Left hindlimb (tissue), 1 donor: Measurements from ENCODE around the gene CASP9.

Experiments used
- DNase-seq: peaks from one replicate; pipeline ENCODE4 v3.0.0-alpha.2; 2018

CASP9 gene

GRCh38 chr1:15524021-15524282 is at the start of gene CASP9:
CASP9 (minus strand) TSS chr1:15524215; CDS start chr1:15524200, 15 bp downstream.
- no peak for DNase-seq

DNA sequence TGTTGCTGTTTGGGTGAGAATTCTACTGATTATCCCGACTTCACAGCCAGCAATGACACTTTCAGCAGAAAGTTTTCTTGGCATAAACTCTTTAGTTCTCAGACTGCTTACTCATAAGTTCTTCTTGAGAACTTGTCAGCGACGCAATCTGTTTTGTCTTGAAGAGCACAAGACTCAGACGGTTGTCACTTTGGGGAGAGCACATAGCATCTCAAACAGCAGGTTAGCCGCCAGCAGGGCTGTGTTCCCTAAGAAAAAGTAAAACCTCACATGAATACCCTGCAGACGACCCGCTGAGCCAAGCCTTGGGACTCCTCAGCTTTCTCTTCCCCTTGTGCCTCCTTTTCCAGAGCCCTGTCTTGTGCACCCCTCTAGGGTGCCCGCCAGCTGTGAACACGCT is 49.5 kb upstream of the CASP9 start:
- DNase-seq: no peak

DNA sequence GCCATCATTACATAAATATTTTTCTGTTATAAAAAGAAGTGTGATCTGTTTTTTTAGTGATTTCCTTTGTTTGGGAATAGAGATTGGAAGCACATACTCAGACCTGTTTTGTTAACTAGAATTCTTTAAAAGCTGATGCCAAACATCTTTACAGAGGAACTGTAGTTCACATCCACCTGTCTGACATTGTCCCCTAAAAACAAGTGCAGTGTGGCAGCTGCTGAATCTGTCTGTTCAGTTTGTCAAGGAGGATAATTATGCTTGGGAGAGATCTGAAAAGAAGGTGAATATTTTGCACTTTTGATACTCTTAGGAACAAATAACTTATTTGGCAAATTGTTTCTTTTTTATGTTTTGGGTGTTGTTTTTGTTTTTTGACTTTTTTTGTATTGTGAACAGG is 47.3 kb upstream of the CASP9 start:
- DNase-seq: no peak

DNA sequence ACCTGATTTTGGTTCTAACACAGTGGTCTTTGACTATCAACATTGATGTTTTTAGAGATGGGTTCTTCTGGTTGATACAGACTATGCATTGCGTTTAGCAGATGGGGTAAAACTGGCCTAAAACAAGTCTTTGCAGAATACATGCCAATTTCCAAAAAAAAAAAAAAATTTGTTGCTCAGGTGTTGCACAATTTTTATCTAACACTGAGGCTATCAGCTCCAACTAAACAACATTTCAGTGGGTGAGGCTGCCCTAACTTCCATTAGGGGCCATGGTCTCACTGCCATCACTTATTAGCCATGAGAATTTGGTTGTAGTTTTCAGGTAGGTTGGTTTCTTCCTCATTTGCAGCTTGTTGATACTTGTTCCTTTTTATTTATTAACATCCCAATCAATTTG is 46.8 kb upstream of the CASP9 start:
- DNase-seq: no peak

GRCh38 chr1:15568387-15569073 is 44.5 kb upstream of the CASP9 start:
- no peak for DNase-seq

GRCh38 chr1:15559189-15559810 is 35.3 kb upstream of the CASP9 start:
- no peak for DNase-seq

- no peak for DNase-seq
Observed at GRCh38 chr1:15558516-15558915, 34.5 kb upstream of the CASP9 start.

GRCh38 chr1:15557594-15557993 is 33.6 kb upstream of the CASP9 start:
- DNase-seq: no peak

GRCh38 chr1:15557008-15557407 is 33.0 kb upstream of the CASP9 start:
- no peak for DNase-seq

- DNase-seq: no peak
Observed at GRCh38 chr1:15550573-15550972, 26.6 kb upstream of the CASP9 start.

GRCh38 chr1:15546641-15547040 is 22.6 kb upstream of the CASP9 start:
- DNase-seq: no peak

- DNase-seq: no peak
Observed at GRCh38 chr1:15543589-15544568, 19.9 kb upstream of the CASP9 start.

GRCh38 chr1:15543251-15543588 is 19.2 kb upstream of the CASP9 start:
- no peak for DNase-seq

GRCh38 chr1:15542388-15543250 is 18.6 kb upstream of the CASP9 start:
- DNase-seq: no peak

DNA sequence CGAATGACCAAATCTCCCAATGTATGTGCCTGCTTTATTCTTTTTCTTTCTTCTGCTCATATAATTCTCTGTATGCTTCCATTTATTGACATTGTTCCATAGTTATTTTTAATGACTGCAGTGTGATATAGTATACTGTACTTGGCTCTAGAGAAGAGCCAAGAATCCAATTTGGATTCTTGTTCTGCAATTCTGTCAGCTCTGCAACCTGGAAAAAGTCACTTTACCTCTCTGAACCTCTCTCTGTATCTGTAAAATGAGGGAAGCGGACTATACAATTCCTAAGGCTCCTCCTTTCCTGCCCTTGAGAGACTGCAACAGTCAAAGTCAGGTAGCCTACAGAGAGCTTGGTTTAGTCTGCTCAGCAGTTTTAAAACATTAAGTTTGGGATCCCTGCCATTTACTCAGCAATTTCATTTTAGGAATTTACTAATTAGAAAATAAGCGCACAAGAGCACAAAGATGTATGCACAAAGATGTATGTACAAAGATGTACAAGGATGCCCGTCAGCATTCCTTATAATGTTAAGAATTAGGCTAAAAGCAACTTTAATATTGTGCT is 17.3 kb upstream of the CASP9 start:
- DNase-seq: no peak

DNA sequence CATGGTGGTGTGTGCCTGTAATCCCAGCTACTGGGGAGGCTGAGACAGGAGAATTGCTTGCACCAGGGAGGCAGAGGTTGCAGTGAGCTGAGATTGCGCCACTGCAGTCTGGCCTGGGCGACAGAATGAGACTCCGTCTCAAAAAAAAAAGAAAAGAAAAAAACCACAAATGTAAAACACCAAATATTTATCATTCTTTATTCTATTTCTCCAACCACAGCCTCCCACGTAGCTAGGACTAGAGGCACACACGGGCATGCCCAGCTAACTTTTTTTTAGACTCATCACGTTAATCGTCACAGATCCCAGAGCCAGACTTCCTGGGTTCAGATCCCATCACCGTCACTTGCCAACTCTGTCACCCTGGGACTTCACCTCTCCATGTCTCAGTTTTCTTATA is 16.2 kb upstream of the CASP9 start:
- no peak for DNase-seq

DNA sequence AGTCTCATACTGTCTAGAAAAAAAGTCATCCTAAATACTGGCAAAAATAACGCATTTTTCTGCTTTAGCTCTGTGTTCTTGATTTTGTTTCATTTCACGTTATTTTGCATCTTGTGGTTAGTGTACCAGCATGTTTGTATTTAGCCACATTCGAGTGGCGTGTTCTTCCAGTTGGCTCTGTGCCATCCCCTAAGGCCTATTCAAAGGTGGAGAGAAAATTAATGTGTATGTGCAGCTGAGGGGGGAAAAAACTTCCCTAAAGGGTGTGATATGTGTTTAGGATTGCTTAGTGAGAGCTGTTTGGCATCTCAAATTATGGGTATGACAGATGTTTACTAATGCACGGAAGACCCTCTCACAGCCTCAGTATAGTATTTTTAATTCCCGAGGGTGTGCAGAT is 14.8 kb upstream of the CASP9 start:
- no peak for DNase-seq

GRCh38 chr1:15531682-15532081 is 7.7 kb upstream of the CASP9 start:
- DNase-seq: no peak

- no peak for DNase-seq
Observed at GRCh38 chr1:15531003-15531402, 7.0 kb upstream of the CASP9 start.

GRCh38 chr1:15526490-15527339 is 2.7 kb upstream of the CASP9 start, which contains the start of gene DNAJC16:
DNAJC16 (plus strand) TSS chr1:15526848; CDS start chr1:15529106, 2,258 bp downstream.
- DNase-seq: peak; percentile 100

DNA sequence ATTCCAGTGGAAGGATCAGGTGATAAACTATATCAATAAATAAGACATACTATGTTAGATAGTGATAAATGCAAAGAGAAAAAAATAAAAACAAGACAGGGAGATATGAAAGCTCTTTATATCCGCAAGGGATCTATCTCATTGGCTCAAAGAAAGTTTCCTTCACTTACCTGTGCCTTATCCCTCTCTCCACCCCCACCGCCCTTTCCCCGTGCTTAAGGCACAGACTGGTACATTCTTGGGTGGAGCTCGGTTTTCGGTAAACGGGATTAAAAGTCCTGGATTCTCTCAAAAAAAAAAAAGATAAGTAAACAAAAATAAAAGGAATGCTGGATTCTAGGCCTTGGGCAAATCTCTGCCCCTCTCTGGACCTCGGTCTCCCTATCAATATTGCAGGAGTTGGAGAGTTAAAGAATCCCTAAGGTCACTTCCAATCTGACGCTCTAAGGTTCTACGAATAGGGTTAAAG is 2.0 kb upstream of the CASP9 start:
- no peak for DNase-seq
